Osteocyte (in vitro differentiated cells): ENCODE measurements around the gene HSPA1L. TPM values are rescaled to one million over a fixed set of nuclear protein-coding genes. Genes with fewer than 3 reads are reported as not detected.
"Not testable (repeated sequence)": the region's sequence is repeated elsewhere in the genome, so short reads cannot be mapped to it uniquely, and the experiment has no call there.

Source experiments
- DNase-seq: peaks from one replicate; pipeline ENCODE4 v3.0.0; 2021; ENCODE audit warnings: mixed read lengths; ENCODE audit not compliant: unreplicated experiment; ENCODE audit errors: extremely low spot score
- H3K27ac Mint-ChIP-seq: one replicate; pipeline ENCODE4 v1.8.0; 2021; ENCODE audit warnings: mild to moderate bottlenecking, mixed read lengths; ENCODE audit not compliant: unreplicated experiment
- H3K27me3 Mint-ChIP-seq: one replicate; pipeline ENCODE4 v1.8.0; 2021; ENCODE audit warnings: mixed read lengths; ENCODE audit not compliant: unreplicated experiment
- H3K36me3 Mint-ChIP-seq: one replicate; pipeline ENCODE4 v1.8.0; 2021; ENCODE audit warnings: mixed read lengths; ENCODE audit not compliant: unreplicated experiment
- H3K4me1 Mint-ChIP-seq: one replicate; pipeline ENCODE4 v1.8.0; 2021; ENCODE audit warnings: mixed read lengths; ENCODE audit not compliant: unreplicated experiment
- H3K4me3 Mint-ChIP-seq: one replicate; pipeline ENCODE4 v1.8.0; 2021; ENCODE audit warnings: mild to moderate bottlenecking, moderate library complexity, mixed read lengths; ENCODE audit not compliant: unreplicated experiment
- H3K9me3 Mint-ChIP-seq: one replicate; pipeline ENCODE4 v1.8.0; 2021; ENCODE audit warnings: mixed read lengths; ENCODE audit not compliant: unreplicated experiment
- total RNA-seq: library from RNA; stranded (reverse); gene quantifications from 2 replicates; pipeline ENCODE4 v1.2.1, GENCODE V29; 2021
- TF ChIP-seq, protein P1 (sequence below): fragments of 200-600 bp; sonication (generic); IDR thresholded peaks from 2 replicates; pipeline ENCODE4 v1.5.0; 2021; ENCODE audit warnings: antibody characterized with exemption, mild to moderate bottlenecking, moderate library complexity

HSPA1L gene
- total RNA-seq, 1 donor from 2014 or later = 1.7 TPM

- Mint-ChIP-seq H3K9me3 (peaks cover 5% of the 10 kb centered on the region), H3K4me3 (no peak overlapping the region), H3K4me1 (no peaks in the 10 kb centered on the region), H3K27ac (no peak overlapping the region), H3K27me3 (no peaks in the 10 kb centered on the region), H3K36me3 (peaks cover 1% of the 10 kb centered on the region)
- TF ChIP-seq, protein P1, sequence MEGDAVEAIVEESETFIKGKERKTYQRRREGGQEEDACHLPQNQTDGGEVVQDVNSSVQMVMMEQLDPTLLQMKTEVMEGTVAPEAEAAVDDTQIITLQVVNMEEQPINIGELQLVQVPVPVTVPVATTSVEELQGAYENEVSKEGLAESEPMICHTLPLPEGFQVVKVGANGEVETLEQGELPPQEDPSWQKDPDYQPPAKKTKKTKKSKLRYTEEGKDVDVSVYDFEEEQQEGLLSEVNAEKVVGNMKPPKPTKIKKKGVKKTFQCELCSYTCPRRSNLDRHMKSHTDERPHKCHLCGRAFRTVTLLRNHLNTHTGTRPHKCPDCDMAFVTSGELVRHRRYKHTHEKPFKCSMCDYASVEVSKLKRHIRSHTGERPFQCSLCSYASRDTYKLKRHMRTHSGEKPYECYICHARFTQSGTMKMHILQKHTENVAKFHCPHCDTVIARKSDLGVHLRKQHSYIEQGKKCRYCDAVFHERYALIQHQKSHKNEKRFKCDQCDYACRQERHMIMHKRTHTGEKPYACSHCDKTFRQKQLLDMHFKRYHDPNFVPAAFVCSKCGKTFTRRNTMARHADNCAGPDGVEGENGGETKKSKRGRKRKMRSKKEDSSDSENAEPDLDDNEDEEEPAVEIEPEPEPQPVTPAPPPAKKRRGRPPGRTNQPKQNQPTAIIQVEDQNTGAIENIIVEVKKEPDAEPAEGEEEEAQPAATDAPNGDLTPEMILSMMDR = no peak
- DNase-seq = no peak
Measured at GRCh38 chr6:31851485-31851832, 36.4 kb upstream of the HSPA1L start.

DNA sequence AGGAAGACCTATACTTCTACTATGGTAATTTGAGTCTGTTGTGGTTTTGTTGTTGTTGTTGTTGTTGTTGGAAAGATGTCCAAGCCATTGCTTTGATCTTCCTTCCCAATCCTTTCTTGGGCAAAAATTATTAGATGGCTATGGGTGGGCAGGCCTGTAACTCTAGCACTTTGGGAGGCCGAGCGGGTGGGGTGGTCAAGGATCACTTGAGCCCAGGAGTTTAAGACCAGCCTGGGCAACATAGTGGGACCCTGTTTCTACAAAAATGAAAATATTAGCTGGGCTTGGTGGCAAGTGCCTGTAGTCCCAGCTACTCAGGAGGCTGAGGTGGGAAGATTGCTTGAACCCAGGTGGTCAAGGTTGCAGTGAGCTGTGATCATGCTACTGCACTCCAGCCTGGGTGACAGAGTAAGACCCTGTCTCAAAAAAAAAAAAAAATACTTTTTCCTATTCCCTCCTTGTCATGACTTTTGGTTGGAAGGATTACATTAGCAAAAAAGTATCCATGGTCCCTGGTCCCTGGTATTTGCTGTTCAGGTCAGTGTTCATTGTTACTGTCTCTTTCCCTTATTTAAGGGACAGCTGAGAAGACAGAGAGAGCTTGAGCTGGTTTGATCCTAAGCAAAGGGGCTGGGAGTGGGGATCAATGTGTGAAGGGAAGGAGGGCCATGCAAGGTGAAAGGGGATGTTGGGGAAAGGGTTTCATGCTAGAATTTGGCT lies 35.8 kb upstream of the HSPA1L start:
- H3K27me3 Mint-ChIP-seq = no peaks in the 10 kb centered on the region
- no peak overlapping the region for H3K4me3 Mint-ChIP-seq
- no peak overlapping the region for H3K27ac Mint-ChIP-seq
- DNase-seq = no peak
- H3K36me3 Mint-ChIP-seq = peaks cover 1% of the 10 kb centered on the region
- peaks cover 5% of the 10 kb centered on the region for H3K9me3 Mint-ChIP-seq
- TF ChIP-seq, protein P1 = no peak
- H3K4me1 Mint-ChIP-seq = no peaks in the 10 kb centered on the region

GRCh38 chr6:31847276-31847978 lies 32.3 kb upstream of the HSPA1L start:
- H3K4me3 Mint-ChIP-seq = no peak overlapping the region
- TF ChIP-seq, protein P1 = no peak
- H3K27me3 Mint-ChIP-seq = no peaks in the 10 kb centered on the region
- no peaks in the 10 kb centered on the region for H3K9me3 Mint-ChIP-seq
- no peak overlapping the region for H3K27ac Mint-ChIP-seq
- H3K36me3 Mint-ChIP-seq = no peaks in the 10 kb centered on the region
- no peaks in the 10 kb centered on the region for H3K4me1 Mint-ChIP-seq
- no peak for DNase-seq

DNA sequence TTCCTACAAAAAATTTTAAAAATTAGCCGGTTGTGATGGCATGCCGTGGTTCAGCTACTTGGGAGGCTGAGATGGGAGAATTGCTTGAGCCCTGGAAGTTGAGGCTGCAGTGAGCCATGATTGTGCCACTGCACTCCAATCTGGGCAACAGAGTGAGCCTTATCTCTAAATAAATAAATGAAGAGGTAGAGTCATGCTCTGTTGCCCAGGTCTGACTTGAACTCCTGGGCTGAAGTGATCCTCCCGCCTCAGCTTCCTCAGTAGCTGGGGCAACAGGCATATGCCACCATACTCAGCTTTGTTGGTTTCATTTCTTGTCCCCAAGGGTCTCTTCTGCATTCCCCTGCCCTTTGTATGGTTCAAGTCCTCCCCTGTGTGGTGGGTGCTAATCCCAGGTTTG lies 29.4 kb upstream of the HSPA1L start:
- peaks cover 12% of the 10 kb centered on the region for H3K36me3 Mint-ChIP-seq
- H3K4me1 Mint-ChIP-seq = peaks cover under 1% of the 10 kb centered on the region
- no peak overlapping the region for H3K27ac Mint-ChIP-seq
- no peaks in the 10 kb centered on the region for H3K9me3 Mint-ChIP-seq
- DNase-seq = no peak
- TF ChIP-seq, protein P1 = no peak
- no peaks in the 10 kb centered on the region for H3K27me3 Mint-ChIP-seq
- H3K4me3 Mint-ChIP-seq = no peak overlapping the region

DNA sequence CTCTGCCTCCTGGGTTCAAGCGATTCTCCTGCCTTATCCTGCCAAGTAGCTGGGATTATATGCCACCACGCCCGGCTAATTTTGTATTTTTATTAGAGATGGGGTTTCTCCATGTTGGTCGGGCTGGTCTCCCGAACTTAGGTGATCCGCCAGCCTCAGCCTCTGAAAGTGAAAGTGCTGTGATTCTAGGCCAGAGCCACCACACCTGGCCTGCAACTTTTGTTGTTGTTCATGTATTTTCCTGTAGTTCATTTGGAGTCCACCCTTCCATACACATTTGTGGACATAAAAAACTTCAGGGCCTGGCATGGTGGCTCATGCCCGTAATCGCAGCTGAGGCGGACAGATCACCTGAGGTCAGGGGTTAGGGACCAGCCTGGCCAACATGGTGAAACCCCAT lies 27.0 kb upstream of the HSPA1L start:
- no peak for DNase-seq
- no peaks in the 10 kb centered on the region for H3K9me3 Mint-ChIP-seq
- no peaks in the 10 kb centered on the region for H3K27me3 Mint-ChIP-seq
- peaks cover 20% of the 10 kb centered on the region for H3K4me1 Mint-ChIP-seq
- H3K4me3 Mint-ChIP-seq = no peak overlapping the region
- TF ChIP-seq, protein P1 = no peak
- peaks cover 25% of the 10 kb centered on the region for H3K36me3 Mint-ChIP-seq
- H3K27ac Mint-ChIP-seq = no peak overlapping the region

DNA sequence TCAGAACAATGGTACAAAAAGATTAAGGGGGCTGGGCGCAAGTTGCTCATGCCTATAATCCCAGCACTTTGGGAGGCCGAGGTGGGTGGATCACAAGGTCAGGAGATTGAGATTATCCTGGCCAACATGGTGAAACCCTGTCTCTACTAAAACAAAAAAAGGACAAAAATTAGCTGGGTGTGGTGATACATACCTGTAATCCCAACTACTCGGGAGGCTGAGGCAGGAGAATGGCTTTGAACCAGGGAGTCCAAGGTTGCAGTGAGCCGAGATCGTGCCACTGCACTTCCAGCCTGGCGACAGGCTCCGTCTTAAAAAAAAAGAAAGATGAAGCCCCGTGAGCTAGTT lies 24.7 kb upstream of the HSPA1L start:
- not testable (repeated sequence) for H3K27ac Mint-ChIP-seq, H3K4me3 Mint-ChIP-seq, DNase-seq, H3K27me3 Mint-ChIP-seq, H3K9me3 Mint-ChIP-seq
- Mint-ChIP-seq H3K4me1 (peaks cover 38% of the 10 kb centered on the region), H3K36me3 (peaks cover 38% of the 10 kb centered on the region)
